B cell (primary cell): ENCODE measurements around the gene MYEF2.

Experiments
- CTCF ChIP-seq: fragments of 200-600 bp; IDR thresholded peaks from one replicate; pipeline ENCODE4 v1.8.0; 2022; ENCODE audit warnings: antibody characterized with exemption, mild to moderate bottlenecking
- EZH2 ChIP-seq: IDR thresholded peaks from 2 replicates; pipeline ENCODE4 v1.6.1; 2012; ENCODE audit warnings: borderline replicate concordance, low read depth, mild to moderate bottlenecking, moderate library complexity, low read length; ENCODE audit not compliant: insufficient read depth, poor library complexity, severe bottlenecking

- TF ChIP-seq CTCF (no peak), EZH2 (no peak)
Measured at GRCh38 chr15:48102167-48102566, 75.9 kb downstream of the MYEF2 start.
